Measurements from ENCODE around the gene DNAJC12. TPM values are rescaled to one million over a fixed set of nuclear protein-coding genes. Genes with fewer than 3 reads are reported as not detected.

DNAJC12 gene
- total and polyA plus RNA-seq, 2 of the 8 experiments (the other 6 are each of a cell fraction or from before 2014, with no cell fraction given): 0.86 to 4.2 TPM

DNA sequence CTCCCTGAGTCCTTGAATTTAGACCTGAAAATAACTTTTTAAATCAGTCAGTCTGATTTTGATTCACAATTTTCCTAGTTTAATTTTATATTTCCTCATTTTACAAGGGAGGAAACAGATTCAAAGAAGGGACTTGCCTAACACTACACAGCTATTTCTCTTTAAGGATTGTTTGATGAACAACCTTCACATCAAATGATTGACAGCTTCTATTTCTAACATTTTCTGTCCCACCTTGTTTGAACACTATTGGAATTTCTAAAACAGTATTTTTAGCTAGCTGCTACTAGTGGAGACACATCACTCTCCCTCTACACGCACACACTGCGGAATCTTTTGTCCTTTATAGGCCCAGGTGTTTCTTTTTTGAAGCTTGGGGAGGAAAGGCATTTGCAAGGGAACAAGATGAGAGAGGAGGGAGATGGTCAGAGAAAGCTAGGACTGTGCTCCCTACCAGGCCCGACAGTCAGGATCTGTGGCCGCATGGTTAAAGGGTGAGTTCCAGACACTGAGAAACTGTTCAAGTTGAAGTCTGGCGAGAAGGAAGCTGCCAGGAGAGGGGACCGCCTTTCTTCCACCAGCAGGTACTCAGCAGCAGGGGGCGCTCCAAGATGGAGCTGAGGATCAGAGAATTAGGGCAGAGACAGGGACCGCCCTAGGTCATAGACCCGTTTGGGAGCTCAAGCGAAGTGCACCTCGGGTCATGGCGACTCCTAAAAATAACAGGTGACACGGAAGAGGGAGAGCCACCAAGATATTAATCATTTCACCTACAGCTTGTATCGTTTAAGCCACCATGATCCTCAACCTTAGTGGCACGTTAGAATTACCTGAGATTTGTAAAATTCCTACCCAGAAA is 49.7 kb downstream of the DNAJC12 start:
- no peak overlapping the region for H3K27ac ChIP-seq (ENCODE audit: low read depth, low read length)
- no peak for TF ChIP-seq TEAD4 (IDR thresholded peaks at IDR 0.05; ENCODE audit: low read depth, low read length)
- TF ChIP-seq, protein P1, sequence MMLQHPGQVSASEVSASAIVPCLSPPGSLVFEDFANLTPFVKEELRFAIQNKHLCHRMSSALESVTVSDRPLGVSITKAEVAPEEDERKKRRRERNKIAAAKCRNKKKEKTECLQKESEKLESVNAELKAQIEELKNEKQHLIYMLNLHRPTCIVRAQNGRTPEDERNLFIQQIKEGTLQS (IDR thresholded peaks at IDR 0.05; ENCODE audit: insufficient read depth, low read depth, low read length): no peak
- TF ChIP-seq SP2 (IDR thresholded peaks at IDR 0.05; ENCODE audit: low read length): no peak
- TF ChIP-seq CREB1 (IDR thresholded peaks at IDR 0.05): no peak
- TF ChIP-seq GABPA (IDR thresholded peaks at IDR 0.05; ENCODE audit: borderline replicate concordance, insufficient read depth, low read length): no peak
- TF ChIP-seq, protein P2, sequence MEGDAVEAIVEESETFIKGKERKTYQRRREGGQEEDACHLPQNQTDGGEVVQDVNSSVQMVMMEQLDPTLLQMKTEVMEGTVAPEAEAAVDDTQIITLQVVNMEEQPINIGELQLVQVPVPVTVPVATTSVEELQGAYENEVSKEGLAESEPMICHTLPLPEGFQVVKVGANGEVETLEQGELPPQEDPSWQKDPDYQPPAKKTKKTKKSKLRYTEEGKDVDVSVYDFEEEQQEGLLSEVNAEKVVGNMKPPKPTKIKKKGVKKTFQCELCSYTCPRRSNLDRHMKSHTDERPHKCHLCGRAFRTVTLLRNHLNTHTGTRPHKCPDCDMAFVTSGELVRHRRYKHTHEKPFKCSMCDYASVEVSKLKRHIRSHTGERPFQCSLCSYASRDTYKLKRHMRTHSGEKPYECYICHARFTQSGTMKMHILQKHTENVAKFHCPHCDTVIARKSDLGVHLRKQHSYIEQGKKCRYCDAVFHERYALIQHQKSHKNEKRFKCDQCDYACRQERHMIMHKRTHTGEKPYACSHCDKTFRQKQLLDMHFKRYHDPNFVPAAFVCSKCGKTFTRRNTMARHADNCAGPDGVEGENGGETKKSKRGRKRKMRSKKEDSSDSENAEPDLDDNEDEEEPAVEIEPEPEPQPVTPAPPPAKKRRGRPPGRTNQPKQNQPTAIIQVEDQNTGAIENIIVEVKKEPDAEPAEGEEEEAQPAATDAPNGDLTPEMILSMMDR (IDR thresholded peaks at IDR 0.05; ENCODE audit: control extremely low read depth in 1 of 3, insufficient read depth in 1 of 3, low read depth in 1 of 3, low read length in 3 of 3): peak; percentile 85 to 91 (median 86)
- no peak for TF ChIP-seq BRCA1 (IDR thresholded peaks at IDR 0.05; ENCODE audit: low read depth, low read length)
- peak; percentile 56 for TF ChIP-seq ASH2L (IDR thresholded peaks at IDR 0.05; ENCODE audit: low read length)
- TF ChIP-seq CEBPB (IDR thresholded peaks at IDR 0.05; ENCODE audit: low read depth, low read length): no peak

More for the DNA sequence above, 49.7 kb downstream of the DNAJC12 start:
- DNase-seq (ENCODE audit: low read depth in 1 of 2, low spot score in 2 of 2): peak; percentile 56 to 94
- H2AK5ac ChIP-seq (ENCODE audit: low read depth, low read length): no peak overlapping the region
- ChIA-PET CTCF (ENCODE audit: partially characterized antibody) (interaction anchor here (0.6 to 3.6 kb wide), 60 partner anchors 10 to 863 kb away, joined by 3 to 43 read pairs (median 3); partner anchors contain the start of genes DNAJC12, LRRTM3 and SIRT1), POLR2A (ENCODE audit: partially characterized antibody) (interaction anchor here (0.7 to 1.5 kb wide), 4 partner anchors 67 to 109 kb away, joined by 3 to 9 read pairs (median 4); partner anchors contain the start of gene SIRT1)
- WGBS, 2 experiments (ENCODE audit: extremely low coverage in 1 of 2, insufficient coverage in 1 of 2, insufficient read length in 1 of 2, insufficient replicate concordance in 2 of 2, low coverage in 1 of 2, low lambda C conversion rate in 2 of 2, missing lambda C conversion rate in 1 of 2): 33% methylated on average over 15 of the region's 15 CpGs; no CpG with 5 or more reads in 1 of the 2 experiments
- H2BK20ac ChIP-seq (ENCODE audit: low read length): 0 out of 2 replicates have a peak overlapping the region, but pooled peaks have one; percentile 23
- H3K18ac ChIP-seq (ENCODE audit: extremely low read depth, low read length): no peak overlapping the region
- H3K56ac ChIP-seq (replicated peaks; ENCODE audit: insufficient read length, low read depth, low read length): no peak overlapping the region
- H3K23ac ChIP-seq (ENCODE audit: insufficient read length): no peak overlapping the region
- H2AFZ ChIP-seq (ENCODE audit: low read length): peak overlapping the region; percentile 89
- no peaks in the 10 kb centered on the region for H3K79me1 ChIP-seq (ENCODE audit: low read depth, low read length)
- peak overlapping the region; percentile 57 for H4K91ac ChIP-seq (replicated peaks; ENCODE audit: insufficient read length, low read length)
- no peak overlapping the region for H3K4ac ChIP-seq (replicated peaks; ENCODE audit: insufficient read length, low read depth, low read length)
- H4K5ac ChIP-seq (ENCODE audit: insufficient read length, low read depth, low read length): no peak overlapping the region
- no peak overlapping the region for H3K14ac ChIP-seq (ENCODE audit: insufficient read length)
- H3K36me3 ChIP-seq (ENCODE audit: control insufficient read depth in 2 of 4, insufficient read depth in 4 of 4, low read length in 3 of 4): no peaks in the 10 kb centered on the region
- no peaks in the 10 kb centered on the region for H3K27me3 ChIP-seq (replicated peaks in 1 of 4; ENCODE audit: control insufficient read depth in 3 of 4, extremely low read depth in 1 of 4, insufficient read depth in 3 of 4, low read length in 3 of 4)
- no peaks in the 10 kb centered on the region for H3K23me2 ChIP-seq (ENCODE audit: low read depth, low read length)
- peak overlapping the region; percentile 92; the same call in 1 of the 2 replicates for H2BK15ac ChIP-seq (ENCODE audit: low read length)
- peak overlapping the region; percentile 81; the same call in 1 of the 2 replicates for H2BK12ac ChIP-seq (ENCODE audit: low read depth, low read length)
- H3K79me2 ChIP-seq (ENCODE audit: control insufficient read depth in 1 of 2, insufficient read depth in 2 of 2, low read length in 2 of 2): no peaks in the 10 kb centered on the region
- peak; percentile 97 for FAIRE-seq
- H2BK120ac ChIP-seq (replicated peaks; ENCODE audit: low read depth, low read length): peak overlapping the region; percentile 79
- no peak overlapping the region for H3K4me2 ChIP-seq (ENCODE audit: insufficient read depth in 1 of 2, low read depth in 2 of 2, low read length in 2 of 2)
- no peaks in the 10 kb centered on the region for H3K9me3 ChIP-seq (ENCODE audit: insufficient read depth in 2 of 2, low read depth in 1 of 2, low read length in 1 of 2)
- no peaks in the 10 kb centered on the region for H4K20me1 ChIP-seq (replicated peaks in 1 of 2; ENCODE audit: control insufficient read depth in 1 of 2, insufficient read depth in 2 of 2, low read length in 2 of 2)
- peaks cover 0 to 6% (median 2%) of the 10 kb centered on the region in 4 experiments; a peak in 5 of 7 replicates for H3K4me1 ChIP-seq (replicated peaks in 1 of 4; ENCODE audit: control insufficient read depth in 3 of 4, insufficient read depth in 4 of 4, low read length in 3 of 4)
- no peak overlapping the region; the same call in 1 of the 2 replicates for H2BK5ac ChIP-seq (ENCODE audit: low read depth, low read length)
- no peak overlapping the region for H3K9ac ChIP-seq (replicated peaks in 1 of 4; ENCODE audit: extremely low read depth in 1 of 4, low read depth in 3 of 4, low read length in 3 of 4)
- H4K8ac ChIP-seq (ENCODE audit: extremely low read depth, insufficient read depth, low read length): no peak overlapping the region
- no peak overlapping the region for H3K4me3 ChIP-seq (ENCODE audit: extremely low read depth in 1 of 4, insufficient read depth in 2 of 4, low read depth in 3 of 4, low read length in 4 of 4)
